Measurements from ENCODE around the gene PRR20G.
"Not testable (repeated sequence)": the region's sequence is repeated elsewhere in the genome, so short reads cannot be mapped to it uniquely, and the experiment has no call there.

PRR20G gene

DNA sequence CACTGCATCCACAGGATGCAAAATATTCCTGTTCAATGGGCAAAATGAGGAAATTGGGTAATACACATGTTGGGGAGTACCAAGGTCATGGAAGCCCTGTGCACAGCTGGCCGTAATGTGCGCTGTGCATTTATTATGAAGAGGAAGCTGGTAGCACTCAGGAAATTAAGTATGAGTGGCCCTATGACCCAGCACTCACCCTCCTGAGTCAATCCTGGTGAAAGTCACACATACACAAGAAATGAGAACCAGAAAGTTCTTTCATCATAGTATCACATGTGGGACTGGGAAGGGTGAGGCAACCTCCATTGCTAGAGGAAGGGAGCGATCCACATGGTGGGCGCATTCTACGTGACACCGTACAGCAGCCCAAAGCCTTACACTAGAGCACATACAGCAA, 11.4 kb upstream of the PRR20G start:
- no peak for DNase-seq (ENCODE audit: low spot score)

DNA sequence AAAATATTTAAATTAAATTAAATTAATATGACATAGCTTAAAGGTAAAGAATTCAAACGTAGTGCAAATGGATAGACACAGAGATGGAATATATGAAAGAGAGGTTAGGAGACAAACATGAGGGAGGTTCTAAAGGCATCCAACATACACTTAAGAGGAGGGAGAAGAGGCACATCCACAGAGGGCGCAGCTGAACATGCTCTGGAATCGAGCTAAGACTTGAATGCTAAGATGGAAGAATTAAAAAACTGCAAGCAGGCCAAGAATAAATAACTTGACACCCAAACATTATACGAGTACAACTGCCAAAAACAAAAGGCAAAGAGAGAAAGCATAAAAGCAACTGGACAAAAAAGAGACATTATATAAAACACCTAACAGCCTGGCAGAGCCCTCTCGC, 9.1 kb upstream of the PRR20G start:
- DNase-seq (ENCODE audit: low spot score), result no peak

DNA sequence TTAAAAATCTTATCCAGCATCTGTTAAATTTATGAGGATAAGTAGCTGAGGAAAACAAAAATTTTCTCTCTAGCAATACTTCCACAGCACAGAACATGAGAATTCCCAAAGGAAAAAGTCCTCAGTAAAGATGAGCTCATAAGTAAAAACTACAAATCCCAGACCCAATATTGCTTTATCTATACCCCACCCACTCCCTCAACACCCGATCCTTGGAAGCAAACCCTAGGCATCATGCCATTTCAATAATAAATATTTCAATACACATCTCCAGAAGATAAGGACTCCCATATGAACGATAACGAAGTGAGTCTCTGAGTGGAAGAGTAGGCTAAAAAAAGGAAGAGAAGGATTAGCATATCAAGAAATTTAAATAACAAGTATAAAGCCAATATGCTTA, 8.3 kb upstream of the PRR20G start:
- no peak for DNase-seq (ENCODE audit: low spot score)

DNA sequence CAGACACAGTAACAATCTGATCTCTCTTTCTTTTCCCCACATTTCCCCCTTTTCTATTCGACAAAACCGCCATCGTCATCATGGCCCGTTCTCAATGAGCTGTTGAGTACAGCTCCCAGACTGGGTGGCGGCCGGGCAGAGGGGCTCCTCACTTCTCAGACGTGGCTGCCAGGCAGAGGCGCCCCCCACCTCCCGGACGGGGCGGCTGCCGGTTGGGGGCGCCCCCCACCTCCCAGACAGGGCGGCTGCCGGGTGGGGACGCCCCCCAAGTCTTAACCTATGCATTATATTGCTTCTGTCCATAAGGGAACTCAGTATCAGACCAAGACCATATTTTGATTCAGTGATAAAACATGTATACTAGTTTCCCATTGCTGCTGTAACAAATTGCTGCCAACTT, 5.8 kb upstream of the PRR20G start:
- not testable (repeated sequence) for DNase-seq (ENCODE audit: low spot score)

DNA sequence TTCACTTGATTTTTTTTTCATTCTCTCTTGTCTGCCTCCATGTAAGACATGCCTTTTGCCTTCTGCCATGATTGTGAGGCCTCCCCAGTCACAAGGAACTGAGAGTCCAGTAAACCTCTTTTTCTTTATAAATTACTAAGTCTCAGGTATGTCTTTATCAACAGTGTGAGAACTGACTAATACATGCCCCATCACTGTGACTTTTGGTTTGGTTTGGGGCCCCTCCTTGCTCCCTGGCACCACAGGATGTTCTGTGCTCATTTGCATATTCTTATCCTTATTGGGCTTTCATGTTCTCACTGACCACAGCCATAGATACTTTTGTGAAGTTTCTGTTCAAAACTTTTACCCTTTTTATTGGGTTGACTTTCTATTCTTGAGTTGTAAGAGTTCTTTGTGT, 3.8 kb upstream of the PRR20G start:
- DNase-seq (ENCODE audit: low spot score), result no peak

DNA sequence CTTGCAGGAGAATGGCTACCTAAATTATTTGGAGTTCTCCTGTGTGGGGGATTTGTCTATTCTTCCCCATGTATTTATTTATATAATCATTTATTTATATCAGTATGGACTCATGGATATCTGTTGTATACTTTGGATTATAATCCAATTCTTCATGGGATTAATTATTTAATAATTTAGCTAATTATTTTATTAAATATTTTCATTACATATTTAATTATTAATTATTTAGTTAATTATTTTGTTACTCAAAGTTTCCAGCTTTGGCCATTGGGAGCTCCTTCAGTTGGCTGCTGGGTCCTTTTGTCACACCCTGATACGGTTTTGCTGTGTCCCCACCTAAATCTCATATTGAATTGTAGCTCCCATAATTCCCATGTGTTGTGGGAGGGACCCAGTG, 3.3 kb upstream of the PRR20G start:
- DNase-seq (ENCODE audit: low spot score), result no peak

DNA sequence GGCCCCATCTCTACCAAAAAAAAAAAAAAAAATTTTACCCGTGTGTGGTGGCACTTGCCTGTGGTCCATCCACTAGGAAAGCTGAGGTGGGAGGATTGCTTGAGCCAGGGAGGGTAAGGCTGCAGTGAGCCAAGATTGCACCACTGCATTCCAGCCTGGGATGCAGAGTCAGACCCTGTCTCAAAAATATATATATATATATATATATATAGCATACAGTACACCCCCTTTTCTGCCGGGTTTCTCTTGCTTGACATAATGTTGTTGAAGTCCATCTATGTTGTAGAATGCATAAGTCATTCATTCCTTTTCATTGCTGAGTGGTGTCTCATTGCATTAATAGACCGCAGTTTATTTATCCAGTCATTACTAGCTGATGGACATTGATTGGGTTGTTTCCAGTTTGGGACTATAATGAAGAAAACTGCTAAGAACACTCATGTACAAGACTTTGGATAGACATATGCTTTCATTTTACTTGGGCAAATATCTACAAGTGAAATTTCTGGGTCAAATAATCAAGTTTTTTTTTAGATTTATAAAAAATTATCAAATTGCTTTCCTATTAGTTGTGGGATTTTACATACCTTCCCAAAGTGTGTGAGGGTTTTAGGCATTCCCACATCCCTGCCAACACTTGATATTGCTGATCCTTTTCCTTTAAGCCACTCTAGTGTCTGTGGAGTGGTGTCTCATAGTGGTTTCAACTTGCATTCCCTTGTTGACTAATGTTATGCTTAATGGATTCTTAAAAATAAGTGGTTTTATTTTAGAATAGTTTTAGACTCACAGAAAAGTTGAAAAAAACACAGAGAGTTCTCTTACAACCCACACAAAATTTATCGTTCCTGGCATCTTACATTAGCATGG, 2.1 kb upstream of the PRR20G start:
- DNase-seq (ENCODE audit: low spot score), result no peak

DNA sequence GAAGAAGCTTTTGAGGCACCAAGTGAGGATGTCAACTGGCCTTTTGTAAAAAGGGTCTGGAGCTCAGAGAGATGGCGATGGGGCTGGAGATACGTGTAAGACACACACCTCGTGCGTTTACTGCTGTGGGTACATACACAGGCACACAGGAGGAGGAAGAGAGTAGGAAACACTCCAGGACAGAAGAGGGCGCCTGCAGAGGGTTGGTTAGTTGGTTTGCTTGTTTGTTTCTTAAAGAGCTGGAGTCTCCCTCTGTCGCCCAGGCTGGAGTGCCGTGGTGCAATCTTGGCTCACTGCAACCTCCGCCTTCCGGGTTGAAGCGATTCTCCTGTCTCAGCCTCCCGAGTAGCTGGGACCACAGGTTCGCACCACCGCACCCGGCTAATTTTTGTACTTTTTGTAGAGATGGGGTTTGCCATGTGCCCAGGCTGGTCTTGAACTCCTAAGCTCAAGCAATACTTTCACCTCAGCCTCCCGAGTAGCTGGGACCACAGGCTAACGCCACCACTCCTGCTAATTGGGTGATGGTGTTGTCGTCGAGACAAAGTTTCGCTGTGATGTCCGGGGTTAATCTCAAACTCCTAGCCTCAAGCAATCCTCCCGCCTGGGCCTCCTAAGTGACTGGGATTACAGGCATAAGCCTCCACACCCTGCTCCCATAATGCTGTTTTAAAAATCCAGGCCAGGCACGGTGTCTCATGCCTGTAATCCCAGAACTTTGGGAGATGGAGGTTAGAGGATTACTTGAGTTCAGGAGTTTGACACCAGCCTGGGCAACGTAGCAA, 1.3 kb upstream of the PRR20G start:
- no peak for DNase-seq (ENCODE audit: low spot score)

DNA sequence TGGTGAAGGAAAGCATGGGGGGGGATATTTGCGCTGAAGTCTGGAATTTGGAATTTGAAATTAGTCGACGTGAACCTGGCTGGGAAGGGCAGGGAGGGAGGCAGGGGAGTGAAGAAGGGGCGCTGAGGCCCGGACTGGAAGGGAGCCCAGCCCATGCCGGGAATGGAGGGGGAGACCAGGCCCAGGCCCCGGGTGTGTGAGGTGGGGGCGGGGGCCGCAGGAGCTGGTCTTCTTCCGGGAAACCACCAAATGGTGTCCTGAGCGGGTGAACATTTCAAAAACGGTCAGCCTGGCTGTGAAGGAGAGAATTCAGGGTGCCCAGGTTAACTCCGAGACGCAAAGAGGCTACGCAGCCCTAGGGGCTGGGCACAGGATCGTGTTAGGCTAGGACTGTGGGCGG, 497 bp upstream of the PRR20G start:
- no peak for DNase-seq (ENCODE audit: low spot score)

DNA sequence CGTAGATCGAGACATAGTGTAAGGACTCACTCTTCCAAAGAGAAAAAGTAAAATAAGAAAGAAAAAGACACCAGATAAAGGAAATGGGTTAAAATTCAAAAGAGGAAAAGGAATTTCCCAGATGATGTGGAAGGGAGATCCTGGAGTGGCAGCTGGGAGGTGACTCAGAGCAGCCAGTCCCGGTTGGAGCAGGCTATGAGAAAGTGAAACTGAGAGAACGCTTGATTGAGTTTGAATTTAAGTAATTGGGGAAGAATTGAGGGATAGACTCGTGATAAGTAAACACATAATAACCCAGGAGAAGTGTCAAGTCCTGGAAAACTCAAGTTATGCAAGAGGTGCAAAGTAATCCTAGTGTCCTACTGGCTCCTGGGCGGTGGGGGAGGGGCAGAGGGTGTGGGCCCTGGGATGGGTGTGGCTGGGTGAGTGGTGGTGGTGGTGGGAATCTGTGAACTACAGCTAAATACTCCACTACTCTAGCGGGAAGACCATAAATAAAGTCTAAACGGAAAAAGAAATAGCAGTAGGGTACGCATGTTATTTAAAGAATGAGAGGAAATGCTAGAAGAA, 1.2 kb downstream of the PRR20G start:
- DNase-seq (ENCODE audit: low spot score), result peak; percentile 21

DNA sequence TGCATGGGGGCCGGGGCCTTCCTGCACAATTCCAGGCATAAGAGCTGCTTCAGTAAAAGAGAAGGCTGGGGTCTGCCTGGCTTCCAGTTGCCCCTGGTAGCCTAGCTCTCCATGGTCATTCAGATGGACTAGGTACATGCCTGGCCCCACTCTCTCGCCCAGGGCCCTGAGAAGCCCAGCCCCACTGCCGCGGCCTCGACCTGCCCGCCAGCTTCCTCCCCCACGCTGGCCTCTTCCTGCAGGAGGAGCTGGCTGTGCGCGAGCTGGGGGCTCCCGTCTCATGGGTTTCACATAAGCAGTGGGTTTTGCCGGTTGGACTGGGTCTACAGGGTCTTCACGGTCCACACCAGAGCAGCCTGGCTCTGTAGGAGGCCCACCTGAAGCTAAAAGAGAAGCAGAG, 3.6 kb downstream of the PRR20G start:
- no peak for DNase-seq (ENCODE audit: low spot score)

DNA sequence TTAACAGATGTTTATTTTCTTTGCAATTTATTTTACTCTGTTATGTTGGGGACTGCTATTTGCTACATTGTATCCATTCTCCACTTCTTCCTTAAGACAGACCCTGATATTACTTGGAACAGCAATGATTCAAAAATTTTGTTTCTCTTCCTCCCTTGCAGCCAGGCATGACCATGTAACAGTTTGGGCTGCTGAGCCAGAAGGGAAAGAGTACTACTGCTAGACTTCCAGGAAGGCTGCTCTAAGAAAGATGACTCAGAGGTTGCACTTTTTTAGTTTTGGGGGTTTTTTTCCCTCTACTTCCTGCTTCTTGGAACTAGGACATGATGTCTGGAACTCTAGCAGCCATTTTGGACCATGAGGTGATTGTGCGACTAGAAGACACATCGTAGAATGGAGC, 10.3 kb downstream of the PRR20G start:
- DNase-seq (ENCODE audit: low spot score), result no peak

DNA sequence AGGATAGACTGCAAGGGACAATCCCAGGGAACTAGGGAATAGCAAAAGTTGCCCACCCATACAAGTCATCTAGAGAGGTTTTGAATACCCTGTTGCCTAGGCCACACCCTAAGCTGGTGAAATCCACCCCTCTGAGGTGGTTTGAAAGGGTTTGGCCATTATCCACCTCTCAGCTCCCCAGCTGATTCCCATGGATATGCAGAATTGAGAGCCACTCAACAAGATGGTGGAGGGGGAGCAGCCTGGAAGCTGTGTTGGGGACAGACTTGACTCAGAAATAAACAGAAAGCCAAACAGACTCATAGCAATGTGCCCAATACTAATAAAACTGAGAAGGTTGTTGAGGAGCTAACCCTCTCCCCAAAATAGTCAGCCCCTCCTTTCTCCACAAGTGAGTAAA, 10.9 kb downstream of the PRR20G start:
- DNase-seq (ENCODE audit: low spot score), result no peak

DNA sequence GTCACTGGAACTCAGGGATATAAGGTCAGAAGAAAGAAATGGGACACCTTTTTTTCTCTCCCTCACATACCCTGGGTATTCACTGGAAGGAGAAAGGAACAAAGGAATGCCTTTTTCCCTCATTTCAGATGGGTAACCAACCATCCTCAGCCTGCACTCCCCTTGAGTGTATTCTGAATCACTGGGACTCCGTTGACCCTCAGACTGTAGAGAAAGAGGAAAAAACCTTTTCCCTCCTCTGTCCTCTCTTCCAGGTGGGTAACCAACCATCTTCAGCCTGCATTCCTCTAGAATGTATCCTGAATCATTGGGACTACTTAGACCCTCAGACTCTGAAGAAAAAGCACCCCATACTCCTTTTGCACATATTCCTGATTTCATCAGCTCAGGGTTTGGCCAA, 11.4 kb downstream of the PRR20G start:
- DNase-seq (ENCODE audit: low spot score), result no peak

DNA sequence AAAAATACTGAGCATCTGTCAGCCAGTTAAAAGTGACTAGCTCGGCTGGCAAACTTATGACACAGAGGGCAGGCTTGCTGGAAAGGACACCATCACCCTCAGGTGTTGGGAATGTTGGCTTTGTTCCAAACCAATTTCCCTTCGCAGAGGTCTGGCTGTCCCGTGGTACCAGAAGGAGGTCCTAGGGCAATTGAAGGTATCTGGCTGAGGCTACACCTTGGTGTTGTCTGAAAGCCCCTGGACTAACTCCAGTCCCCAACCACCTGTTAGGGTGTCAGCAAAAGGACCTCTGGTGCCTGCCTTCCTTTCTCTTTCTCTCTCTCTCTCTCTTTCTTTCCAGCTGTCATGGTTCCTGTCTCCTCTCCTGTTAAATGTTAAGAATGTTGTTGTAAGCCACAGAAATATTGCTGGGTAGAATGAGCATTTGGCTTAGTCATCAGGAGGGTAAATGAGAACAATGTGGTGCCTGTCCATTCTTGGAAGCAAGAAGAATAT, 12.5 kb downstream of the PRR20G start:
- DNase-seq (ENCODE audit: low spot score), result peak; percentile 54

DNA sequence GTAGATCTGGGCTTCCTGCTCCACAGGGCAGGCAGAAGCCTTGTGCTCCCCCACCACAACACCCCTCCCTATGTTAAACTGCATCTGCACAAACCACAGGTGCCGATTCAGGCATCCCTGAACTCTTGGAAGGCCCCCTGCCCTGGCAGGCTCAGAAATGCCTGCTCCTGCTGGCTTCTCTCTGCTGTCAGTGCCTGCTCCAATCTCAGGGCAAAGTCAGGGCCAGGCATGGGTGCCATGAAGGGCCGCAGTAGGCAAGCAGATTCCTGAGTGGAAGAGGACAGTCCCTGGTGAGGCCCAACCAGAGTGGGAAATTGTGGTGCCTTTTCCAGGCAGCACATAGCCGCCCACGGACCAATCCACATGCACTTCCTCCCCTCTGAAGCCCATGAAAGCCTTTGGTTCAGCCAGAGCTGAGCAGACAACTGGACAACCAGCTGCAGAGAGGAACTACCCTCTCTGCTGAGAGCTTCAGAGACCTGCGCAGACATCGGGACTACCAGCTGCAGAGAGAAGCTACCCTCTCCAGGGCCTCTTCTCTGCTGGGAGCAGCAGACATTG, 13.6 kb downstream of the PRR20G start:
- no peak for DNase-seq (ENCODE audit: low spot score)

DNA sequence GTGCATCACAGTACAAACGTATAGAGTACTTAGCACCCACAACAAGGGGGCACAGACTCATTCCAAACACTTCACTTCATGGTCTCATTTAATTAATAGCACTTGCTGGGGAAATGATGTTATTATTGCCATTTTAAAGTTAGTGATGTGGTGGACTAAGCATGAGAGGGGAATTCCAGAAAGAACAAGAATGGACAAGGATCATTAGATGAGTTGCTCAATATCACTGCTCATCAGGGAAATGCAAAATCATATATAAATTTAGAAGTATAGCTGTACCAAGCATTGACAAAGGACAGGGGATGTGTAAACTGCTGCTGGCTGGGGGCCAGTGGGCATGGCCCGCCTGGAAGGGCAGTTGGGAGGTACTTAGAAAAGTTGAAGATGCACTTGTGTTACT, 14.6 kb downstream of the PRR20G start:
- no peak for DNase-seq (ENCODE audit: low spot score)

DNA sequence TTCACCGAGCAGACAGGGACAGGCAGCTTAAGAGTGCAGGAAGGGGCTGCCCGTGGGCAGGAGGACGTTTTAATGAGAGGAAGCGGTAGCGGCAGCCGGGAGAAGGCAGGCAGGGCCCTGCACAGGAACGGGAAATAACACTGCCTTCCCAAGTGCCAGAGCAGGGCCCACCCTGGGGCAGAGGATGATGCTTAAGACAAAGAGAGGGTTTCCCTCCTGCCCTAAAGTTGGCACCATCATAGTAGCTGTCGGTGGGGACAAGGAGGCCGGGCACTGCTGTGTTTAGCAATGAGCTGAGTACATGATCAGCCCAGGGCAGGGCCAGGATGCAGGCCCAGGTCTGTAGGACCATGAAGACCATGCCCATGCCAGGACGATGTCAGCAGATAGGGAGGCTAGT, 21.7 kb downstream of the PRR20G start:
- no peak for DNase-seq (ENCODE audit: low spot score)

DNA sequence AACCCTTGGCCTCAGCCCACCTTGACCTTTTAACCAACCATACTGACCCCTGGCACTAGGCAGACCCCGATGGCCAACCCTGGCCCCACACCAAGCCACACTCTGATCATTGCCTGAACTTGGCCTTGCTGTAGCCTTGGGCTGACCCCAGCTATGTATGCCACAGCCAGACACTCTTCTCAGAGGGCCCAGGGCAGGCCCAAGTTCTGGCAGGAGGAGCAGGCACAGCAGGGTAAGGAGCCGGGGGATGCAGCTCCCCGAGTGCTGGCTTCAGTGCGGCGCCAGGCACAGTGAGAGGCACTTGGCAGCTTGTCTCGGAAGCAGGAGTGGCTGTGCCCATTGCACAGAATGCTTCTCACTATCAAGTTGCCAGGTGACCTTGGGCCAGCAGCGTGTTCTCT, 22.3 kb downstream of the PRR20G start:
- DNase-seq (ENCODE audit: low spot score), result no peak

DNA sequence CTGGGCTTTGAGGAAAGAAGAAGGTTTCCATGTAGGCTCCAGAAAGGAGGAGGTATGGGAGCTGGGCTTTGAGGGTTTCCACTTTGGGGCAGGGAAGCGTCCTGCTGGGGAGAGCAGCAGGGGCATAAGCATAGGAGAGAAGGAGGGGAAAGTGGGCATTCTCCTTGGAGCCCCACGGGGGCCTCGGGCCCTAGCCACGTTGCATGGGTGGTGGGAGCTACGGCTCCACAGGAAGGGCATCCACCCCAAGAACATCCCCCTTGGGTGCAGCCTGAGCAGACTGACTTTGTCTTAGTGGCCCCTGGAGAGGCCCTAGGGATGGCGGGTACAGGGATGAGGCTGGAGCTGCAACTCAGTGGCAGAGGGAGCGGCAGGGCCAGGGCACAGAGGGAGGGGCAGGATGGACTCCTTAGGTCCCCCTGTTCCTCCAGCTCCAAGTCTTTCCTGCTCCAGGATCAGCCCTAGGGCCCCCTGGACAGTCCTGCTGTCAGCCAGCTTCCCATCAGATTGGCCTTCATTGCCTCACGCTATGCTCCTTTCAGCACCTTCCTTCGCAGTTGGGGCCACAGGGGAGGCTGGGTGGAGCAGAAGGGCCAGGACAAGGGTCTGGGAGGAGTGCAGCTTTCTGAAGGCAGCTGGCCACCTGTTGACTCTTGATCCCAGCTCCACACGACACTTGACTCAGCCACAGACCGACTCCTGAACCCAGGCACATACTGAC, 22.9 kb downstream of the PRR20G start:
- DNase-seq (ENCODE audit: low spot score), result no peak

DNA sequence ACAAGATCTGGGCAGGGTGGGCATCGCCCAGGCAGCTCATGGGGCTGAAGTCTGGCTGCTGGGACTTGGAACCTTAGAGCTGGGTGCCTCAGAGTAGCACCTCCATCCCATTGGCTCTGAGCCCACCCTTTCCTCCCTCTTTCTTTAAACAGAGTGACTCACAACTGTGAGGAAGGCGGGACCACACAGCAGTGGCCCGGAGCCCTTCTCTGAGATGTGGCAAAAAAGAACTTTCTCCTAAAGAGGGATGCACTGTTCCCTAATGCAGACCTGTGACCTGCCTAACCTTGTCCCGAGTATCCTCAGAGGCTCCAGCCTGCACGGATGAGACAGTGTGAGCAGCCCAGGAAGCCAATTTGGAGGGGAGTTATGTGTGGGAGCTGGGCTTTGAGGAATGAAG, 23.6 kb downstream of the PRR20G start:
- no peak for DNase-seq (ENCODE audit: low spot score)

All from GM03348 (cell line).